HG02943 (cell line): ENCODE data around the gene SPDYE17.
"Not testable (repeated sequence)": the region's sequence is repeated elsewhere in the genome, so short reads cannot be mapped to it uniquely, and the experiment has no call there.

ENCODE experiments used
- ATAC-seq: cut with Tn5 transposase; IDR thresholded peaks from one replicate; pipeline ENCODE4 v1.9.1; 2021; ENCODE audit warnings: mild to moderate bottlenecking, low read depth, moderate library complexity; ENCODE audit not compliant: unreplicated experiment

Gene SPDYE17, protein sequence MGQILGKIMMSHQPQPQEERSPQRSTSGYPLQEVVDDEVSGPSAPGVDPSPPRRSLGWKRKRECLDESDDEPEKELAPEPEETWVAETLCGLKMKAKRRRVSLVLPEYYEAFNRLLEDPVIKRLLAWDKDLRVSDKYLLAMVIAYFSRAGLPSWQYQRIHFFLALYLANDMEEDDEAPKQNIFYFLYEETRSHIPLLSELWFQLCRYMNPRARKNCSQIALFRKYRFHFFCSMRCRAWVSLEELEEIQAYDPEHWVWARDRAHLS

DNA sequence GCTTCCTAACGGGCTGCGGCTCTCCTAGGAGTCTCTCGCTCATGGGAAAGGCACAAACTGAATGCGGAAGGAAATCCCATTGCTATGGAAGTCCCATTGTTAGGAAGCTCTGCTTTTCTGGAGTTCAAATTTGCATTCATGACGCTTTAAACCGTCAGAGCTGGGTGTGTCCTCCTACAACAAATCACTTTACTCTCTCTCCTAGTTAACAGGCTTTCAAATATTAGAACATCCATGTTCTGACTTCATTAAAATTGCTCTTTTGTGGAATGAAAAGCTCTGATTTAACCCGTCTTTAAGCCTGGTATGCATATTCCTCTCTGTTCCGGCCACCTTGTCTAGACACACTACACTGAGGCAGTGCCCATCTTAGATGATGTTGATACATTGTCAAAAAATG, at the start of gene SPDYE17:
TSS of gene SPDYE17 (minus strand) at position 101 of the 400 bp plus-strand sequence. CDS start 1,791 bp downstream, outside the sequence.
- not testable (repeated sequence) for ATAC-seq

DNA sequence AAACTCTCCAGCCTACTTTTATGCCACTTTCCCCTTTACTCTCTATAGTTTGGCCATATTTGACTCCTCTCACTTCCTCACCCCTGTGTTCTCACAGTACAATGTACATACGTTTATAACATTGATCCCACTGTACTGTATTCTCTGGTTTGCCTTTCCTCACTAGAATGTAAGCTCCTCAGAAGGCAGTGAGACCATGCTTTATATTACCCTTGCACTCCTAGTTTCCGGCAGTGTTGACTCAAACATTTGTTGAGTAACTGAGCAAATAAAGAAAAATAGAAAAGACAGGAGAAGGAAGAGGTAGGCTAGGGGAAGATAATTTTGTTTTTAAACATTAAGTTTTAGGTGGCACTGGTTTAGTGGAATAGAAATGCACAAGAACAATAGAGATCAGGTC, 48.1 kb upstream of the SPDYE17 start:
- not testable (repeated sequence) for ATAC-seq

DNA sequence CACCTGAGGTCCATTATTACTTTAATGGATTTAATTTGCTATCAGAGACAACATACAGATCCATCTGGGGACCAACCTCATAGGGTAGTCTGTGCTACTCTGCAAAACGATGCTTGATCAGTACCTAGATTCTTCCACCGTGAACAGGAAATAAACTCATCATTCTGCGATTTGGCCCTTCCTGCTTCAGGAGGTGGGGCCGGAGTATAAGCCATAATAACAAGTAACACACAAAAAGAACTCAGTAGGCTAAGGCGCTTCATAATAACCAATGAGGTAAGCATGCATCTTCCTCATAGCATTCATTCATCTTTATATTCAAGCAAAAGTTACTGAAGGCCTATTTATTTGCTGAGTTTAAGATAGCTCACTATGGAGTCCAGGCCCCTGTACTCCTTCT, 47.5 kb upstream of the SPDYE17 start:
- not testable (repeated sequence) for ATAC-seq

GRCh38 chr7:77079112-77079511, 47.0 kb upstream of the SPDYE17 start:
- not testable (repeated sequence) for ATAC-seq

- not testable (repeated sequence) for ATAC-seq
Observed at GRCh38 chr7:77077060-77077459, 44.9 kb upstream of the SPDYE17 start.

GRCh38 chr7:77074786-77075396, 42.7 kb upstream of the SPDYE17 start:
- not testable (repeated sequence) for ATAC-seq

DNA sequence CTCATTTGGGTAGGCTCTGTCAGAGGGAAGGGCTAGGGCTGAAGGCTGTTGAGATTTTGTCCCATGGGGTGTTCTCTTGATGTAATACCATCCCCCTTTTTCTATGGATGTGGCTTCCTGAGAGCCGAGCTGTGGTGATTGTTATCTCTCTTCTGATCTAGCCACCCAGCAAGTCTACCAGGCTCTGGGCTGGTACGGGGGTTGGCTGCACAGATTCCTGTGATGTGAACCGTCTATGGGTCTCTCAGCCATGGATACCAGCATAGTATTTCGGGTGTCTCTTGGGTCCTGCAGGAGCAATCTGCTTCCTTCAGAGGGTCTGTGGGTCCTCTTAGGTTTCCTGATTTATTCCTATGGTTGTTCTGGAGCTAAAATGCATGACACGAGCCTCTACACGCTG, 38.9 kb upstream of the SPDYE17 start:
- not testable (repeated sequence) for ATAC-seq

- not testable (repeated sequence) for ATAC-seq
Observed at GRCh38 chr7:77065869-77066268, 33.7 kb upstream of the SPDYE17 start.

GRCh38 chr7:77063732-77064131, 31.6 kb upstream of the SPDYE17 start:
- ATAC-seq, result not testable (repeated sequence)

- ATAC-seq, result not testable (repeated sequence)
Observed at GRCh38 chr7:77062557-77062956, 30.4 kb upstream of the SPDYE17 start, which contains the start of gene SPDYE18. Gene SPDYE18 (minus strand): TSS chr7:77062558. CDS start chr7:77060512, 2,046 bp downstream.

DNA sequence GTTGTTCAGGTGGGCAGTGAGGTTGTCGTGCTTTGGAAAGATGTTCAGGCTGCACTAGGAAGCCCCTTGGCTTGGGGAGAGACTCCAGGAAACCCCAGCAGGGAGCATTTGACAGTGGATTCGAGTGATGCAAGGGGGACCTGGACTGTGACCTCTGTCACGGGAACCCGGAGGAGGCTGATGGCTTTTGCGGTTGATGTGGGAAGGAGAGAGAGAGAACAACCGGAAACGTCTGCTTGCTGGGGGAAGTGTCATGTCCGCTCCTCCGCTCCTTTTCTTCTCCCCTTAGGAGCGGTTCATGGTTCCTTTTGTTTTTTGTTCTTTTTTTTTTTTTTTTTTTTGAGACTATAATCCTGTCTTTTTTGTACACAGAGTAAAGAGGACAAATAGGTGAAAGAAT, 5.8 kb downstream of the SPDYE17 start:
- not testable (repeated sequence) for ATAC-seq

DNA sequence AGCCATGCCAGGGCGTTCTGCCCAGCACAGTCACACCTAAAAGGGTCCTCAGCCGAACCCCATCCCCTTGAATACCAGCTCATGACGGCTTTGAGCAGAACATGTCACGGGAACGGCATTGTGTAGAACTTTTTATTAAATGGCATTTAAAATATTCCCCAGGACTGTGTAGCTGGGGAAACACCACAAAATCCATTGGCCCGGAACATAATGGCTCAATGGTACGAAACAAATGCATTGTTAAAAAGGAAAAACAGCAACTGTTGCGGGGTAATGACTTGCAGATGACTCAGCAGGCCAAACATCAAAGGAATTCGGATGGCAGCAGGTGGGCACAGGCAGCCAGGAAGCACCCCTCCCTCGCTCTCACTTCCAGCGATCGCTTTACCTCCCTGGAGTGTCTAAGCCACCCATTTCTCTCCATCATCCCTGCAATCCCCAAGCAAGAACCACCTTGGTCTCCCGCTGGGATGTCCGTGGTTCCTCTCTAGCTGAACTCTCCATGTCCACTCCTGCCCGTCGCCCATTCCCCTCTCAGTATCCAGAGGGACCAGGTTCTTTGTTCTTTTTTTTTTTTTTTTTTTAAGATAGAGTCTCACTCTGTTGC, 22.0 kb downstream of the SPDYE17 start:
- ATAC-seq, result not testable (repeated sequence)

- not testable (repeated sequence) for ATAC-seq
Observed at GRCh38 chr7:77008000-77008399, 24.2 kb downstream of the SPDYE17 start.

DNA sequence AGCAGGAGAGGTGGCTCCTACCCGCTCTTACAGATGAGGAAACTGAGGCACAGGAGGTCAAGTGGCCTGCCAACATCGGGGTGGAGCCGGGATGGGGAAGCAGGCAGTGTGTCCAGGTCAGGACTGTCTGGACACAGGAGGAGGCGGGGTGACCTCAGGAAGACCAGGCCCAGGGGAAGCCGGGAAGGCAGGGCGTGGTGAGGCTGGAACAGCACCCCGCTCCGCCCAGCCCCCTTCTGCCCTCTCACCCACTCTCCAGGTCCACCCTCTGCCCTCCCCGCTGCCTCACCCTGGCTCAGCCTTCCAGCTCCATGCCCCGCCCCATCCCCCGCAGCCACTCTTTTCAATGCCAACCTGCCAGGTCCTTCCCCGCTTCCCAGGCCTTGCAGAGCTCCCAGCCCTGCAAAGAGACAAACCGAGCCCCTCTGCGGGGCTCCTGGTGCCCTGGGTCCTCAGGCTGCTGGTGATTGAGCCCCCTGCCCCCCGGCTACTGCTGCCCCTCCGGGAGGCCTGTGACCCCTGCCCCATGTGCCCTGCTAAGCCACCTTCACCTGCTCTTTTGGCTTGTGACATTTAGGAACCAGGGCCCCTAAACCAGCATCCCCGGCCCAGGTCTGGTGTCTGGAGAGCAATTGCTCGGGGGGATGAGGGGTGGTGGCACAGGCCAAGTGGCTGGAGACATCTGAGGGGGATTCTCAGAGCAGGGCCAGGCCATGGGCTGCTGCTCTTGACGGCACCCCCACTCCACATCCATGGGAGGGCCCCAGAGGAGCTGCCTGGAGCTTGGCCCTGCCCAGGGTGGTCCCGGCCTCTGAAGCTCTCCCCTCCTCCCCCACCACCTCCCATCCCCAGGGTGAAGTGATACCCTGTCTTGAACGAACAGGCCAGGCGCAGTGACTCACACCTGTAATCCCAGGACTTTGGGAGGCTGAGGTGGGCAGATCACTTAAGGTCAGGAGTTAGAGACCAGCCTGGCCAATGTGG, 25.7 kb downstream of the SPDYE17 start:
- ATAC-seq, result not testable (repeated sequence)

GRCh38 chr7:77005461-77006057, 26.6 kb downstream of the SPDYE17 start:
- not testable (repeated sequence) for ATAC-seq

- ATAC-seq, result not testable (repeated sequence)
Observed at GRCh38 chr7:77004151-77004550, 28.0 kb downstream of the SPDYE17 start.

DNA sequence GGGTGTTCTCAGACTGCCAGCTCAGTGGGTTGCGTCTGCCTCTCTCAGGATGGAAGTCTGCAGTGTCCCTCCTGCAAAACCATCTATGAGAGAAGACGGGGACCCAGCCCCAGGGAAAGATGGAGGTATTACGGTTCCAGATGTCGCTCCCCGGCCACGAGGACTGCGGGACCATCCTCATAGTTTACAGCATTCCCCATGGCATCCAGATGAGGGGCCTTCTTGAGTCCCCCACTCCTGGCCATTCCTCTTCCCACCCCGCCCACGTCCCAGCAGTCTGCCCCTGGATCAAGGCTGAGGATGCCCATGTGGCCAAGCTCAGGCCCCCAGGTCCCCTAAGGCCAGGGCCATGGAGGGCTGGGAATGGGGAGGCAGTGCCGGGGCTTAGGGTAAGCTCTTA, 28.9 kb downstream of the SPDYE17 start:
- ATAC-seq, result not testable (repeated sequence)

DNA sequence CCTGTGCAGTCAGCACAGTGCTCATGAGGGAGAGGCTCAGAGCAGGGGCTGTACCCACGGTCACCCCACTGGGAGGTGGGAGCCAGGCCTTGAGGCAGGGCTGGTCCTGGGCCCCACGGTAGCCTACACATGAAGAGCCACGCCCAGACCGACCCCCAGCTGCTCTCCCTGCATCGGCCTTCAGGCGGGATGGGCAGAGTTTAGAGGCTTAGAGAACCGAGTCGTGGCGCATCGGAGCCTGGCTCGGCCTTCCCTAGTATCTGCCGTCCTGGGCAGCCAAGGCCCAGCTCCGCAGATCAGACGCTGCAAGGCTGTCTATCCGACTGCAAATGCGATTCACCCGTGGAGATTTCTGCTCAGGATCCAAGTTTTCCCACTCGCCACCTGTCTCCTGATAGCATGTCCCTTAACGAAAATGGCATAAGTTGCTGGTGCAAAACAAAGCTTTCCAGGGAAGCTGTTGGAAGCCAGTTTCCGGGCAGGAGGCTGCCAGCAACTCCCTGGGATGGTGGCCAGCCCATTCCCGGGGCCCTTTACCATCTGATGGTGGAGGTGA, 29.4 kb downstream of the SPDYE17 start:
- ATAC-seq, result not testable (repeated sequence)

DNA sequence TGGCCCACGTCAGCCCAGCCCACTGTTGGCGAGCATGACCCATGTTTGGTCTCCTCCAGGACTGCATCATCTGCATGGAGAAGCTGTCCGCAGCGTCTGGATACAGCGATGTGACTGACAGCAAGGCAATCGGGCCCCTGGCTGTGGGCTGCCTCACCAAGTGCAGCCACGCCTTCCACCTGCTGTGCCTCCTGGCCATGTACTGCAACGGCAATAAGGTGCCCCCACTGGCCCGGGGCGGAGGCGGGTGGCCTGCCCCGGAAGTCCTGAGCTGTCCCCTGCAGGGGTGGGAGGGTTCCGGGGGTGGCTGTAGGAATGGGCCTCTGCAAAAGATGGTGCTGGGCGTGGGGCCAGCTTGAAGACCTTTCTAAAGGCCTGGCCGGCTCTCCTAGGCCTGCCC, 30.1 kb downstream of the SPDYE17 start:
- ATAC-seq, result not testable (repeated sequence)
